HEK293 (cell line): Measurements from ENCODE around the gene PLCL1.

ENCODE experiments used
- CTCF ChIA-PET: fragments of 350-600 bp; formaldehyde crosslinking; extraction: SDS; loops from one replicate; lab custom pipeline; 2021; ENCODE audit warnings: antibody characterized with exemption; lab: Yijun Ruan, JAX
- POLR2A ChIA-PET: fragments of 300-600 bp; formaldehyde crosslinking; extraction: SDS; loops from one replicate; lab custom pipeline; 2020; ENCODE audit warnings: antibody characterized with exemption, inconsistent platforms; lab: Yijun Ruan, JAX
- H3K27ac ChIP-seq: fragments of 200-500 bp; sonication (Bioruptor generic); 2 replicates; pipeline ENCODE4 v1.5.1; 2014; ENCODE audit warnings: low read depth, low read length, control low read depth, inconsistent platforms; ENCODE audit errors: extremely low read depth
- H3K36me3 ChIP-seq, 2 experiments: fragments of 200-500 bp in 1 of 2; sonication (Bioruptor generic) in 1 of 2; 1 replicate in 1 of 2; 2 replicates in 1 of 2; pipeline ENCODE4 v1.5.1; 2014 to 2017; ENCODE audit warnings: inconsistent platforms in 2 of 2, low read length in 2 of 2; ENCODE audit not compliant: control insufficient read depth in 2 of 2, insufficient read depth in 1 of 2
- H3K4me1 ChIP-seq: fragments of 200-500 bp; sonication (Bioruptor generic); 2 replicates; pipeline ENCODE4 v1.5.1; 2014; ENCODE audit warnings: mild to moderate bottlenecking, low read length, inconsistent platforms; ENCODE audit not compliant: control insufficient read depth, insufficient read depth
- H3K4me3 ChIP-seq: 2 replicates; pipeline ENCODE4 v1.5.1; 2011; ENCODE audit warnings: low read depth, mild to moderate bottlenecking, control low read depth, low read length, moderate library complexity
- H3K9me3 ChIP-seq: fragments of 200-500 bp; sonication (Bioruptor generic); 2 replicates; pipeline ENCODE4 v1.5.1; 2014; ENCODE audit warnings: low read depth, low read length, inconsistent platforms; ENCODE audit not compliant: control insufficient read depth, insufficient read depth
- CTCF ChIP-seq: fragments of 450-650 bp; formaldehyde crosslinking; IDR thresholded peaks from 2 replicates; pipeline ENCODE4 v1.5.1; 2016; ENCODE audit warnings: missing biosample characterization, missing genetic modification characterization
- EGR2 ChIP-seq: fragments of 450-650 bp; formaldehyde crosslinking; IDR thresholded peaks from 2 replicates; pipeline ENCODE4 v1.5.1; 2016; ENCODE audit warnings: low read depth, missing biosample characterization, missing genetic modification characterization
- HIC1 ChIP-seq: fragments of 450-650 bp; formaldehyde crosslinking; IDR thresholded peaks from 2 replicates; pipeline ENCODE4 v1.5.1; 2016; ENCODE audit warnings: missing biosample characterization, missing genetic modification characterization
- KLF7 ChIP-seq: fragments of 450-650 bp; formaldehyde crosslinking; IDR thresholded peaks from 2 replicates; pipeline ENCODE4 v1.5.1; 2016; ENCODE audit warnings: missing biosample characterization, missing genetic modification characterization, borderline replicate concordance
- PRDM1 ChIP-seq: fragments of 450-650 bp; formaldehyde crosslinking; IDR thresholded peaks from 2 replicates; pipeline ENCODE4; 2016; ENCODE audit warnings: missing biosample characterization, missing genetic modification characterization
- PRDM2 ChIP-seq: fragments of 450-650 bp; formaldehyde crosslinking; IDR thresholded peaks from 2 replicates; pipeline ENCODE4 v1.5.1; 2016; ENCODE audit warnings: missing biosample characterization, missing genetic modification characterization, borderline replicate concordance
- PRDM6 ChIP-seq: fragments of 450-650 bp; formaldehyde crosslinking; IDR thresholded peaks from 2 replicates; pipeline ENCODE4 v1.5.1; 2017; ENCODE audit warnings: missing biosample characterization, missing genetic modification characterization
- ZBTB17 ChIP-seq: fragments of 450-650 bp; formaldehyde crosslinking; IDR thresholded peaks from 2 replicates; pipeline ENCODE4 v1.5.1; 2016; ENCODE audit warnings: missing biosample characterization, missing genetic modification characterization
- ZNF133 ChIP-seq: fragments of 450-650 bp; formaldehyde crosslinking; IDR thresholded peaks from 2 replicates; pipeline ENCODE4 v1.5.1; 2016; ENCODE audit warnings: missing biosample characterization, missing genetic modification characterization
- ZNF140 ChIP-seq: fragments of 450-650 bp; formaldehyde crosslinking; IDR thresholded peaks from 2 replicates; pipeline ENCODE4 v1.5.1; 2016; ENCODE audit warnings: missing biosample characterization, missing genetic modification characterization
- ZNF155 ChIP-seq: fragments of 450-650 bp; formaldehyde crosslinking; IDR thresholded peaks from 2 replicates; pipeline ENCODE4 v1.5.1; 2016; ENCODE audit warnings: missing biosample characterization, missing genetic modification characterization
- ZNF169 ChIP-seq: fragments of 450-650 bp; formaldehyde crosslinking; IDR thresholded peaks from 2 replicates; pipeline ENCODE4 v1.5.1; 2016; ENCODE audit warnings: missing biosample characterization, missing genetic modification characterization
- ZNF26 ChIP-seq: fragments of 450-650 bp; formaldehyde crosslinking; IDR thresholded peaks from 2 replicates; pipeline ENCODE4 v1.5.1; 2016; ENCODE audit warnings: missing biosample characterization, missing genetic modification characterization
- ZNF335 ChIP-seq: fragments of 450-650 bp; formaldehyde crosslinking; conservative IDR thresholded peaks from 2 replicates; pipeline ENCODE4 v1.5.1; 2016; ENCODE audit warnings: missing biosample characterization, missing genetic modification characterization
- ZNF354C ChIP-seq: fragments of 450-650 bp; formaldehyde crosslinking; IDR thresholded peaks from 2 replicates; pipeline ENCODE4 v1.5.1; 2016; ENCODE audit warnings: missing biosample characterization, missing genetic modification characterization, low read depth, borderline replicate concordance
- ZNF610 ChIP-seq: fragments of 450-650 bp; formaldehyde crosslinking; IDR thresholded peaks from 2 replicates; pipeline ENCODE4 v1.5.1; 2016; ENCODE audit warnings: missing biosample characterization, missing genetic modification characterization, borderline replicate concordance
- ZNF645 ChIP-seq: fragments of 450-650 bp; formaldehyde crosslinking; IDR thresholded peaks from 2 replicates; pipeline ENCODE4; 2016; ENCODE audit warnings: missing biosample characterization, missing genetic modification characterization
- ZNF654 ChIP-seq: fragments of 450-650 bp; formaldehyde crosslinking; IDR thresholded peaks from 2 replicates; pipeline ENCODE4 v1.5.1; 2016; ENCODE audit warnings: low read depth, missing biosample characterization, missing genetic modification characterization
- ZNF664 ChIP-seq: fragments of 450-650 bp; formaldehyde crosslinking; IDR thresholded peaks from 2 replicates; pipeline ENCODE4 v1.5.1; 2016; ENCODE audit warnings: missing biosample characterization, missing genetic modification characterization

PLCL1 gene

GRCh38 chr2:197851451-197851850, 47.1 kb downstream of the PLCL1 start:
- no peaks in the 10 kb centered on the region for H3K36me3 ChIP-seq
- H3K27ac ChIP-seq, result no peak overlapping the region
- TF ChIP-seq PRDM1, result peak; percentile 29; the same call in 1 of the 2 replicates
- TF ChIP-seq ZNF140 (tag by site-specific recombination), result no peak
- TF ChIP-seq ZNF354C, result no peak
- peak; percentile 48; the same call in 1 of the 2 replicates for TF ChIP-seq CTCF (tag by site-specific recombination)
- TF ChIP-seq ZNF654 (tag by site-specific recombination), result 0 out of 2 replicates have a peak, but pooled peaks have one; percentile 8
- POLR2A ChIA-PET, result no interaction called here
- CTCF ChIA-PET, result interaction anchor here (0.8 to 3.6 kb wide), 5 partner anchors 13 to 446 kb away, joined by 3 to 14 read pairs (median 5); no protein-coding TSS in a partner anchor
- no peaks in the 10 kb centered on the region for H3K9me3 ChIP-seq
- H3K4me1 ChIP-seq, result no peaks in the 10 kb centered on the region
- no peak overlapping the region for H3K4me3 ChIP-seq

GRCh38 chr2:197852108-197852507, 47.7 kb downstream of the PLCL1 start:
- Histone ChIP-seq H3K27ac (no peak overlapping the region), H3K9me3 (no peaks in the 10 kb centered on the region), H3K36me3 (no peaks in the 10 kb centered on the region), H3K4me3 (no peak overlapping the region), H3K4me1 (no peaks in the 10 kb centered on the region)
- POLR2A ChIA-PET, result no interaction called here
- TF ChIP-seq ZNF26 (tag by site-specific recombination), result no peak
- TF ChIP-seq EGR2, result no peak
- TF ChIP-seq ZBTB17 (tag by site-specific recombination), result no peak
- no peak for TF ChIP-seq HIC1 (tag by site-specific recombination)
- no peak for TF ChIP-seq PRDM2 (tag by site-specific recombination)
- TF ChIP-seq ZNF335 (tag by site-specific recombination), result no peak
- no peak for TF ChIP-seq ZNF169 (tag by site-specific recombination)
- no peak for TF ChIP-seq ZNF155 (tag by site-specific recombination)
- TF ChIP-seq ZNF133 (tag by site-specific recombination), result no peak
- TF ChIP-seq KLF7 (tag by site-specific recombination), result no peak
- no peak for TF ChIP-seq ZNF610 (tag by site-specific recombination)
- TF ChIP-seq ZNF645 (tag by site-specific recombination), result no peak
- no peak for TF ChIP-seq ZNF664 (tag by site-specific recombination)
- TF ChIP-seq PRDM6 (tag by site-specific recombination), result no peak
- CTCF ChIA-PET, result interaction anchor here (1.2 to 3.6 kb wide), 3 partner anchors 275 to 445 kb away, joined by 3 to 14 read pairs (median 5); no protein-coding TSS in a partner anchor
